GM18867 (cell line): ENCODE results near the gene CCNT1.
A peak's percentile ranks its signal among the peaks of the same experiment; 100 is the strongest.
"Not testable (repeated sequence)": the region's sequence is repeated elsewhere in the genome, so short reads cannot be mapped to it uniquely, and the experiment has no call there.

Experiments
- ATAC-seq: cut with Tn5 transposase; IDR thresholded peaks from one replicate; pipeline ENCODE4 v1.9.1; 2021; ENCODE audit warnings: mild to moderate bottlenecking, moderate library complexity; ENCODE audit not compliant: unreplicated experiment

Gene CCNT1

GRCh38 chr12:48693572-48693971 is 22.9 kb downstream of the CCNT1 start:
- no peak for ATAC-seq

- no peak for ATAC-seq
Observed at GRCh38 chr12:48691826-48692487, 24.6 kb downstream of the CCNT1 start.

GRCh38 chr12:48690990-48691389 is 25.5 kb downstream of the CCNT1 start:
- ATAC-seq = no peak

GRCh38 chr12:48690436-48690835 is 26.1 kb downstream of the CCNT1 start:
- ATAC-seq = no peak

DNA sequence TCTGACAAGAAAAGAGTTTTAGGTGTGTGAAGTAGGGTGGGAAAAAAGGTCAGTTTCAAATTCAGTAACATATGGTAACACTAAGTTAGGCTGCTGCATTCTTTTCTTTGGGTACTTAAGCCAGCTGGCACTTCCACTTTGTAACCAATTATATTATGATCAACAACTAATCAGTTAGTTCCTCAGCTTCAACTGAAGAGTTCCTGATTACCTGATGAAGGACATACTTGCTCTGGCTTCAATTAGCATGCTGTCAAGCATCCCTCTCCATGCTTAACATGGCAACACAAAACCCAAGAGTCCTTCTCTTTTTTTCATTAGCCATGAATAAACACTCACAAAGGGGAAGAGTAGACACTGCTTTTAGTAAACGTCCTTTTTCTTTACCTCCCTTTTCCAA is 27.7 kb downstream of the CCNT1 start:
- no peak for ATAC-seq

DNA sequence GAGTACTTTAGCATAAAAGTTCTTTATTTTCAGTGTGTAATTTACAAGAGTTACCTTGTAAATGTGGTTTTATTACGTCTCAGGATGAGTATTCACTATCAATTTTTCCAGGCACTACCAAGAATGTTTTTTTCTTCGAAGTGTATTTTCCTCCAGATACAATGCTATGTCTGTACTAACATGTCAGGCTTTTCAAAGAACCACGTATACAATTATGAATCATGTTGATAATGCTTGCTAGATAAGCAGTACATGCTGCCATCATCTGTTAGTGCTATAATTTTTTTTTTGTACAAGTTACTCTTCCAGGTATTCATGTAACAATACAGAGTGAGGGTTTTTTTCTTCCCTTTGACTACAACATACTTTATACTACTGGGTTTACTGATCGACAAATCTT is 28.9 kb downstream of the CCNT1 start:
- no peak for ATAC-seq

- no peak for ATAC-seq
Observed at GRCh38 chr12:48686615-48687334, 29.7 kb downstream of the CCNT1 start.

DNA sequence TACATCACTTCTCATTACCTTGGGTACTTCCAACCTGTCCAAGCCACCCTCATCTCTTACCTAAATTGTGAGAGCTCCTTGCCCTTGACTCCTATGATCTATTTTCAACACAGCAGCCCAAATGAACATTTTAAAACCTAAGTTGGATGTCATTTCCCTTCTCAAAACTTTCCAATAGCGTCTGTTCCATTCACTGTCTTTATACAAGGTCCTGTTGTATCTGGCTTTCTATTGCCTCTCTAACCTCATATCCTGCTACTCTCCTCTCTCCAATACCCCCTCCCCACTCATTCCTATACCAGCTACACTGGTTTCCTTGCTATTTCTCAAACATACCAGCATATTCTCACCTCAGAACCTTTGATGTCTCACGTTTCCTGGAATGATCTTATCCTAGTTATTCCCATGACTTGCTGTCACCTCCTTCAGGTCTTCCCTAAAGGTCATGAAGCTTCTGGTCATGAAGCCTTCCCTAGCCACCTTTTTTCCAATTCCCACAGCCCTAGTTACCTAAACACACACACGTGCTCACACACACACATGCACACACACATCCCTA is 30.4 kb downstream of the CCNT1 start:
- no peak for ATAC-seq

GRCh38 chr12:48683534-48683933 is 33.0 kb downstream of the CCNT1 start:
- ATAC-seq = no peak

DNA sequence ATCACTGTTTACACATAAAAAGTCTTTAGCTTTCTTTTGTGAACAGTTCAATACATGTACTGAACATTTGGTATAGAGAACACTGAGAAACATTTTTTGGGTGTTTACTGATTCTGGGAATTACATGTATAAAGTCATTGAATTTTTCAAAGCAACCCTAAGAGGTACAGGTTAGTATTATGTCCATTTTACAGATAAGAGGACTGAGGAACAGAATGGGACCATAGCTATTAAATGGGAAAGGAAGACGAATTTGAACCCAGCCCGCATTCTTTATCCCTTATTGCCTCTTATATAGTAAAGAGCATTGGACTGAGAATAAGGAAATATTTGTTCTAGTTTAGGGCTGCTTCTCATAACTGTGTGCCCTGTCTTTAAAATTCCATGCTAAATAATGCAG is 33.6 kb downstream of the CCNT1 start:
- ATAC-seq = no peak

- not testable (repeated sequence) for ATAC-seq
Observed at GRCh38 chr12:48682533-48682905, 34.0 kb downstream of the CCNT1 start.

- ATAC-seq = peak; percentile 98
Observed at GRCh38 chr12:48681710-48682532, 34.6 kb downstream of the CCNT1 start, which contains the start of gene KANSL2. Gene KANSL2, minus strand, starts transcription at chr12:48682238. Its CDS starts 606 bp downstream, at chr12:48681632.

DNA sequence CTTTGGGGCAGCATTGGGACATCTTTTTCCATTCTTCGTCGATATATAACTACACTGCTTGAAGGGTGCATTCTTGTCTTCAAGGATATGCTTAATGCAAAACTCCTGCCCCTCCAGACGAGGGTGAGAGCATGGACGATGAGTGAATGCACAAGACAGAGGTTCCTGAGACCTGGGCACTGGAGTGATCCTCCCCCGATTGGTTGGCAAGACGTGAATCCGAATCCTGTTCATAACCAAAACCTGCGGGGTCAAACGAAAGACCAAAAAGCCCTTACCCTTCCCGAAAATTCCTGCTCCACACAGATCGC is 35.2 kb downstream of the CCNT1 start:
- no peak for ATAC-seq

DNA sequence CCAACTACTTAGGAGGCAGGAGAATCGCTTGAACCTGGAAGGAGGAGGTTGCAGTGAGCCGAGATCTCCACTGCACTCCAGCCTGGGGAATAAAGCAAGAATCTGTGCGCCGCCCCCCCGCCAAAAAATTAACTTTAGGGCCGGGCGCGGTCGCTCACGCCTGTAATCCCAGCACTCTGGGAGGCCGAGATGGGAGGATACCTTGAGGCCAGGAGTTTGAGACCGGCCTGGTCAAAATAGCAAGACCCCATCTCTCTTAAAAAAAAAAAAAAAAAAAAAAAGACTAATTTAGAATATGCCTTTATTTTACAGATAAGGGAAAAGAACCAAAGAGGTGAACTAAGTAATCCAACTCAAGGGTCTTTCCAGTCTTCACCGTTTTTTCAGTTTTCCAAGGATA is 35.6 kb downstream of the CCNT1 start:
- no peak for ATAC-seq

- no peak for ATAC-seq
Observed at GRCh38 chr12:48678551-48679185, 37.8 kb downstream of the CCNT1 start.

- no peak for ATAC-seq
Observed at GRCh38 chr12:48671231-48671856, 45.2 kb downstream of the CCNT1 start.

DNA sequence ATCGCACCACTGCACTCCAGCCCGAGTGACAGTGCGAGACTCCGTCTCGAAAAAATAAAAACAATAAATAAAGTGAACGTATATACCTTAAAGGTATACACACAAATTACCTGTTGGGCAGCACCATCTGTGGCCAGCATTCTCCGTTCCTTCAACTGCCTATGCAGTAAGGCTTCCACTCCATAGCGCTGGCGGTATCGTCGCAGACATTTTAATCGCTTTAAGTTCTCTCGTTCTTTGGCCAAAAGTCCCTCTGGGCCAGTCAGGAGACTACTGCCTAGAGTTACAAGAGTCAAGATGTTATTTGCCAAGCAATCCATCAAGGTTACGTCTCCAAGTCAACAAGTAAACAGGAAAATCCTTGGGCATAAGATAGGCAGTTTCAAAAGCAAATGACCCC is 47.5 kb downstream of the CCNT1 start:
- no peak for ATAC-seq

GRCh38 chr12:48659863-48660262 is 56.6 kb downstream of the CCNT1 start:
- no peak for ATAC-seq

- ATAC-seq = no peak
Observed at GRCh38 chr12:48651681-48652080, 64.8 kb downstream of the CCNT1 start.

GRCh38 chr12:48645354-48645753 is 71.2 kb downstream of the CCNT1 start:
- not testable (repeated sequence) for ATAC-seq

DNA sequence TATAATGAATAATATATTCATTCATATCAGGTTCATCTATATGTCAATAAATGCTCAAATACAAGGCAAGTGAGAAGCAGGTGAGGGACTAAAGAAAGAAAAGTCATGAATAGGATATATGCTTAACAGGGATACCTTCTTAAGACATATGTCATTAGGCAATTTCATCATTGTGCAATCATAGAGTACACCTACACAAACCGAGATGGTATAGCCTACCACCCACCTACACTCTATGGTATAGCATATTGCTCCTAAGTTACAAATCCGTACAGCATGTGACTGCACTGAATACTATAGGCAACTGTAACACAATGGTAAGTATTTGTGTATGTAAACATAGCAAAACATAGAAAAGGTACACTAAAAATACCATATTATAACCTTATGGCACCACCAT is 73.5 kb downstream of the CCNT1 start:
- no peak for ATAC-seq
